GM20431 (cell line): ENCODE results near the gene MPV17L2.

ENCODE experiments used
- in situ Hi-C: fragments of 300-500 bp; cut with MseI, MboI; formaldehyde crosslinking; loops from one replicate; pipeline ENCODE4 v1.15.0; 2020; ENCODE audit warnings: low sequenced_read_pairs; ENCODE audit not compliant: unreplicated experiment

MPV17L2 gene

GRCh38 chr19:18160493-18160970 is 32.5 kb upstream of the MPV17L2 start:
- in situ Hi-C loops, result no loop called here

GRCh38 chr19:18160971-18161635 is 31.9 kb upstream of the MPV17L2 start:
- in situ Hi-C loops, result no loop called here

DNA sequence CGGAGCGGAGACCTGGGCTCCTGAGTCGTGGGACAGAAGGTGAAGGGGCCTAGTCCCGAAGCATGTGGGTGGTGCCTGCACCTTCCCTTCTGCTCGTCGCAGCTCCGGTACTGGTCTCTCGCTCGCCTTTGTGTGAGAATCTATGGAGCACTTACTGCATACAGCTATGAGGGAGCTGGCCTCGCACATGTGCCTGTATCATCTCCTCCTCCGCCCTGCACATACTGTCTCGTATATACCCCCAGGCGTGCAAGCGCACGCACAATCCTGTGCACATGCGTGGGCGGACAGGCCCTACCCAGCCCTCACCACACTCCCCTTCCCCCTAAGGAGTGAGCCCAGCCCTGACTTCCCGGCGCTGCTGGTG is 31.4 kb upstream of the MPV17L2 start:
- in situ Hi-C loops, result no loop called here

- in situ Hi-C loops, result no loop called here
Observed at GRCh38 chr19:18164072-18164471, 28.9 kb upstream of the MPV17L2 start.

GRCh38 chr19:18165794-18166544 is 27.0 kb upstream of the MPV17L2 start:
- in situ Hi-C loops, result no loop called here

GRCh38 chr19:18167011-18167410 is 26.0 kb upstream of the MPV17L2 start:
- in situ Hi-C loops, result no loop called here

DNA sequence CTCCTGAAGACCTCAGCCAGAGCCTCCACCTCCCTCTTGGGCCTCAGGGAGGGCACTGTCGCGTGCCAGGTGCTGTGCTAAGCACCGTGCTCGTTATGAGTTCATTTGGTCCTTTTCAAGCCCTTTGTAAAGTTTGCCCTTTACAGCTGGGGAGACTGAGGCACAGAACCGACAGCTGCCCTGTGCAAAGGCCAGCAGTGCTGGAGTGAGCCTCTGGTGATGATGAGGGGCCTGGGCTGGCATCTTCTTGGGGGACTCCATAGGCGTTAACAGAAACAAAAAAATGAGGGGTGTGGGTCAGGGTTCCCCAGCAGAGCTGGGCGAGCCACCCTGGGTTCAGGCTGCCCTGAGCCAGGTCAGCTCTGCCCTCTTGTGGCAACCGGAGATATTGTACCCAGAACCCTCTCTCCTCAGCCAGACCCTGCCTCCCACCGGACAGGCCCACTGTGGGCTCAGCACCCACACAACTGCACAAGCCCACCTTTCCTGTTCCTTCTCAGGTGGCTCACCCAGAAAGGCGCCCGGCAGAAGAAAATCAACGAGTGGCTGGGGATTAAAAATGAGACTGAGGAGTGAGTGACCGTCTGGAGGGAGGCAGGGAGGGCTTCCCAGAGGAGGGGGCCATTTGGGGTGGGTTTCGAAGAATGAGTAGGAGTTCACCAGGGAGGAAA is 24.9 kb upstream of the MPV17L2 start:
- in situ Hi-C loops, result no loop called here

DNA sequence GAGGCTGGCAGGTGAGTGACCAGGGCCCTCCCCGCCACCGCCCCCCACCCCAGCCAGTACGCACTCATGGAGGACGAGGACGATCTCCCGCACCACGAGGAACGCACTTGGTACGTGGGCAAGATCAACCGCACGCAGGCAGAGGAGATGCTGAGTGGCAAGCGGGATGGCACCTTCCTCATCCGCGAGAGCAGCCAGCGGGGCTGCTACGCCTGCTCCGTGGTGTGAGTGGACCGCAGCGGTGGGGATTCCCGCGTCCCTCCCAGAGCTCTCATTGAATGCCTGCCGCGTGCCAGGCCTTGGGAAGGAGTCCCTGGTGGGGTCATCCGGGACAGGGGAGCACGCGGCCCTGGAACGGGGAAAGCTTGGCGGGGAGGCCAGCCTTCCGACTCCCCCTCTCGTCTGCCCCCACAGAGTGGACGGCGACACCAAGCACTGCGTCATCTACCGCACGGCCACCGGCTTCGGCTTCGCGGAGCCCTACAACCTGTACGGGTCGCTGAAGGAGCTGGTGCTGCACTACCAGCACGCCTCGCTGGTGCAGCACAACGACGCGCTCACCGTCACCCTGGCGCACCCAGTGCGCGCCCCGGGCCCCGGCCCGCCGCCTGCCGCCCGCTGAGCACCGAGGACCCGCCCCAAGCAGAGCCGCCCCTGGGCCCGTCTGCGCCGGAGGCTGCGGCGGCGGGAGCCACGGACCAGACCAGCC is 24.2 kb upstream of the MPV17L2 start:
- in situ Hi-C loops, result no loop called here

- in situ Hi-C loops, result no loop called here
Observed at GRCh38 chr19:18170714-18171255, 22.2 kb upstream of the MPV17L2 start.

DNA sequence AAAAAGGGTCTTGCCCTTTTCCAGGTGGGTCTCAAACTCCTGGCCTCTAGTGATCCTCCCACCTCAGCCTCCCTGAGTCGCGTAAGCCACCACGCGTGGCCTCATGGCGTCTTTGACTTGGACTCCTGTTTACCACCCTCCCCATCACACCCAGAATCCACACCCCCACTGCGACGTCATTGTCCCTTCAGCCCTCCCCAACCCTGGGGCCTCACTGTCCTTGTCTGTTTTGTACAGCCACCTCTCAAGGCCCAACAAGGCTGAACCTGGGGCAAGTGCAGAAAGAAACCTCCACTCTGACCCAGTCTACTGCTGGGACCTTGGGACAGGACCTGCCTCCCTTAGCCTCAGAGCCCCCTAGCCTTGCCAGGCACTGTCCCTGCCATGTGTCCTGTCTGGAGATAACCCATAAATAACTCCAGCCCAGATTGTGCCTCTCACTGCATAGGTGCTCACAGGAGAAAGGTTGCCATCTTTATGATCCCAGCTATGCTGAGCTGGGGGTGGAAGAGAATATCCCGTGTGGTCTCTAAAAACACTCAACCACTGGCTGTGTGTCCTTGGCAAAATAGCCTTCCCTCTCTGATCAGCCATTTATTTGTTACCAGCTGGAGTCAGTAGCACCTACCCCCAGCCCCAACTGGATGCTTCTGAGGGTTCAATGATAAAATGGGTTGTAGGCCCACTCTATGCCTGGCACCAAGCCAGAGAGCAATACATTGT is 21.3 kb upstream of the MPV17L2 start:
- in situ Hi-C loops, result no loop called here

GRCh38 chr19:18172331-18173053 is 20.5 kb upstream of the MPV17L2 start:
- in situ Hi-C loops, result no loop called here

DNA sequence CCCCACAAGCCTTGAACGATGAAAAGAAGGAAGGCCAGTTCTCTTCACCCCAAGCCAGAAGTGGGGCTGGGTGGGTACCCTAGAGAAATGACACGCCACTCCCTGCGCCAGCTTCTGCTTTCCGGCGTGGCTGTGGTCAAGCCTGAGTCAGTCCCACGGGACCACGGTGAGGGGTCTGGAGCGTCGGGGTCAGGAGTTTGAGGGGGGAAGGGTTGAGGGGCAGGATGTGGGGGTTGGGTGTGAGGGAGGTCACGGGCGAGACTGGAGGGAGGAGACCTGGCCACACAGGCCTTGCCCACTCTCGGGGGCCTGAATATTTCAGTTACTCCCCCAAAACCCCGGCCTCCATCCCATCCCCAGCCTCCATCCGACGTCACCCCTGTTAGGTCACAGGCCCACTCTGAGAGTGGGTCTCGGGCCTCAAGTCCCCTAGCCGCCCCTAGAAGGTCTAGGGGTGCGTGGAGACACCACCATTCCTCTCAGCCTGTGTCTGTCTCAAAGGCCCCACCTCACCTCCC is 19.9 kb upstream of the MPV17L2 start:
- in situ Hi-C loops, result no loop called here

DNA sequence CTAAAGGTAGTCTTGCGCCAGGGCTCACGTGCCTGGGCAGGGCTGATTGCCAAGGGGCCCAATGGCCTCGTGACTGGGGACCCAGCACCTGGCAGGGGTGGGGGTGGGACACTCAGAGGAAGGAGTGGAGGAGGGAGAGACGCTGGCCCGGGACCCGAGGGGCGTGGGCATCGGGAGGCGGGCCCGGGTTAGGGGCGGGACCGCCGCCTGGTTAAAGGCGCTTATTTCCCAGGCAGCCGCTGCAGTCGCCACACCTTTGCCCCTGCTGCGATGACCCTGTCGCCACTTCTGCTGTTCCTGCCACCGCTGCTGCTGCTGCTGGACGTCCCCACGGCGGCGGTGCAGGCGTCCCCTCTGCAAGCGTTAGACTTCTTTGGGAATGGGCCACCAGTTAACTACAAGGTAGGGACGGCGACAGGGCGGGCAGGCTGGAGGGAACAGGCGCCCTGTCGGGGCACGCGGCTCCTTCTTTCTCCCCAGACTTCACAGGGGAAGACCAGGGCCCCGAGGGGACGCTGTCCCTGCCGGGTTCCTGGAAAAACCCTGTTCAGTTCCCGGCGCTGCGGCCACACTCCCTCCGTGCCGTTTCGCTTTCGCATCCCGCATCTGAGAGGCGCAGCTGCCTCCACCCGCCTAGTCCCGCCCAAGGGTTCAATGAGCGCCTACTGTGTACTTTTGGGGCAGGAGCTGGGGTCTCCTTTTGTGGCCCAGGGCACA is 19.3 kb upstream of the MPV17L2 start, which contains the start of gene IFI30:
Gene IFI30, plus strand, starts transcription at position 242 of the 717 bp plus-strand sequence. Its CDS starts 29 bp downstream, at position 271.
- in situ Hi-C loops, result no loop called here

DNA sequence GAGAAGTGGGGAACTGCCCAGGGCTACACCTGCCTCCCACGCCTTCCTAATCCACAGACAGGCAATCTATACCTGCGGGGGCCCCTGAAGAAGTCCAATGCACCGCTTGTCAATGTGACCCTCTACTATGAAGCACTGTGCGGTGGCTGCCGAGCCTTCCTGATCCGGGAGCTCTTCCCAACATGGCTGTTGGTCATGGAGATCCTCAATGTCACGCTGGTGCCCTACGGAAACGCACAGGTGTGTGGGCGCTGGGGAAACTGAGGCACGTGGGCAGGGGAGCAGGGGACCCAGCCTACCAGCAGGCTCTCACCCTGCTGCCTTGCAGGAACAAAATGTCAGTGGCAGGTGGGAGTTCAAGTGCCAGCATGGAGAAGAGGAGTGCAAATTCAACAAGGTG is 18.0 kb upstream of the MPV17L2 start:
- in situ Hi-C loops, result no loop called here

- in situ Hi-C loops, result no loop called here
Observed at GRCh38 chr19:18176367-18177310, 16.4 kb upstream of the MPV17L2 start.

GRCh38 chr19:18179957-18180356 is 13.1 kb upstream of the MPV17L2 start:
- in situ Hi-C loops, result no loop called here

GRCh38 chr19:18183529-18183928 is 9.5 kb upstream of the MPV17L2 start:
- in situ Hi-C loops, result no loop called here
